NCI-H1694 treated with DMSO at 0.1 percent for 48 hours (cell line): Measurements from ENCODE around the gene ANXA4.

Experiments
- DNase-seq: peaks from one replicate; lab custom pipeline; 2025; lab: John Stamatoyannopoulos, UW

Gene ANXA4

GRCh38 chr2:69847068-69847828 is 105.3 kb downstream of the ANXA4 start:
- no peak for DNase-seq

GRCh38 chr2:69848186-69848790 is 106.4 kb downstream of the ANXA4 start:
- no peak for DNase-seq

- DNase-seq, result no peak
These were observed 116.3 kb downstream of the ANXA4 start for GRCh38 chr2:69858261-69858660.

GRCh38 chr2:69863298-69863697 is 121.4 kb downstream of the ANXA4 start:
- DNase-seq, result no peak
